Erythroblast (primary cell): Measurements from ENCODE around the gene TUBB8.
"Not testable (repeated sequence)": the region's sequence is repeated elsewhere in the genome, so short reads cannot be mapped to it uniquely, and the experiment has no call there.

ENCODE experiments used
- DNase-seq, 2 experiments: peaks; one replicate each; lab custom pipeline; 2025; lab: John Stamatoyannopoulos, UW
- GATA1 ChIP-seq: IDR thresholded peaks from 2 replicates; pipeline ENCODE4 v1.6.1; 2011; ENCODE audit warnings: low read depth, mild to moderate bottlenecking, control low read depth, low read length, moderate library complexity
- POLR2A ChIP-seq: IDR thresholded peaks from 2 replicates; pipeline ENCODE4 v1.6.1; 2011; ENCODE audit warnings: mild to moderate bottlenecking, low read length

Gene TUBB8

GRCh38 chr10:80477-81105, 31.5 kb upstream of the TUBB8 start:
- DNase-seq, result no peak

GRCh38 chr10:79532-80215, 30.6 kb upstream of the TUBB8 start:
- no peak for DNase-seq
- TF ChIP-seq GATA1 (no peak), POLR2A (no peak)

More at GRCh38 chr10:80477-81105, 31.5 kb upstream of the TUBB8 start:
- TF ChIP-seq POLR2A, result no peak
- no peak for TF ChIP-seq GATA1

- no peak for DNase-seq
- TF ChIP-seq GATA1 (no peak), POLR2A (no peak)
Observed at GRCh38 chr10:78556-78955, 29.5 kb upstream of the TUBB8 start.

GRCh38 chr10:74266-74621, 25.1 kb upstream of the TUBB8 start:
- not testable (repeated sequence) for DNase-seq

GRCh38 chr10:73543-74265, 24.6 kb upstream of the TUBB8 start:
- peak; percentile 37 to 52 for DNase-seq

- DNase-seq, result not testable (repeated sequence)
Observed at GRCh38 chr10:68156-68555, 19.1 kb upstream of the TUBB8 start.

GRCh38 chr10:49926-50325, 830 bp upstream of the TUBB8 start:
- not testable (repeated sequence) for DNase-seq

- DNase-seq, result not testable (repeated sequence)
Observed at GRCh38 chr10:47864-48263, 1.2 kb downstream of the TUBB8 start.

- DNase-seq, result not testable (repeated sequence)
Observed at GRCh38 chr10:13315-13635, 35.8 kb downstream of the TUBB8 start.

GRCh38 chr10:12444-13314, 36.4 kb downstream of the TUBB8 start:
- DNase-seq, result not testable (repeated sequence)

GRCh38 chr10:11260-11659, 37.8 kb downstream of the TUBB8 start:
- DNase-seq, result not testable (repeated sequence)

GRCh38 chr10:10261-10971, 38.7 kb downstream of the TUBB8 start:
- not testable (repeated sequence) for DNase-seq
